GM12878 (cell line): Measurements from ENCODE around the gene LPCAT3. TPM values are rescaled to one million over a fixed set of nuclear protein-coding genes. Genes with fewer than 3 reads are reported as not detected.

Experiments used
- ATAC-seq: fragments of 200-7000 bp; cut with Tn5 transposase; 3 replicates; pipeline ENCODE4 v1.9.1; 2020; ENCODE audit warnings: mild to moderate bottlenecking, moderate library complexity
- BruUV-seq: library from RNA; stranded (reverse); fragments of 400-500 nt; replicated peaks from 2 replicates; lab custom pipeline; 2021; lab: Mats Ljungman, UMichigan
- CTCF ChIA-PET: fragments of 300-600 bp; sonication (Branson Sonifier 250); formaldehyde crosslinking; extraction: SDS; loops from one replicate; lab custom pipeline; 2021; ENCODE audit warnings: inconsistent platforms; lab: Yijun Ruan, JAX
- POLR2A ChIA-PET: fragments of 350-600 bp; formaldehyde crosslinking; extraction: SDS; loops from one replicate; lab custom pipeline; 2021; ENCODE audit warnings: inconsistent platforms; lab: Charles Lee
- RAD21 ChIA-PET: fragments of 300-600 bp; sonication (Branson Sonifier 250); formaldehyde crosslinking; loops from one replicate; lab custom pipeline; 2023; ENCODE audit warnings: antibody characterized with exemption; ENCODE audit not compliant: unreplicated experiment; lab: Charles Lee
- SMC1A ChIA-PET: fragments of 300-600 bp; sonication (Branson Sonifier 250); formaldehyde crosslinking; loops from one replicate; lab custom pipeline; 2023; ENCODE audit not compliant: unreplicated experiment, uncharacterized antibody; lab: Charles Lee
- DNase-seq: peaks from one replicate; pipeline ENCODE4 v3.0.0-alpha.2; 2011; ENCODE audit warnings: low read depth, low spot score
- FAIRE-seq: peaks from 3 replicates; lab custom pipeline; 2011; peaks lifted over from hg19 to GRCh38; lab: Jason Lieb, UNC
- H2AFZ ChIP-seq: 2 replicates; pipeline ENCODE4 v1.6.0; 2011; ENCODE audit warnings: low read depth, low read length, control low read depth; ENCODE audit not compliant: control insufficient read depth
- H3K27ac ChIP-seq: 2 replicates; pipeline ENCODE4 v1.5.1; 2011; ENCODE audit warnings: control low read depth; ENCODE audit not compliant: control insufficient read depth, insufficient read depth
- H3K27me3 ChIP-seq, 2 experiments: replicated peaks in 1 of 2; 2 replicates each; pipeline versions ENCODE4 v1.6.0 to v1.6.1; 2011; ENCODE audit warnings: low read length in 1 of 2; ENCODE audit not compliant: control insufficient read depth in 2 of 2, insufficient read depth in 2 of 2
- H3K36me3 ChIP-seq, 2 experiments: 2 replicates each; pipeline ENCODE4 v1.5.1; 2011; ENCODE audit warnings: low read length in 1 of 2; ENCODE audit not compliant: control insufficient read depth in 2 of 2, insufficient read depth in 2 of 2
- H3K4me1 ChIP-seq: 2 replicates; pipeline ENCODE4 v1.6.1; 2011; ENCODE audit warnings: mild to moderate bottlenecking, low read length, moderate library complexity, mixed read lengths; ENCODE audit not compliant: control insufficient read depth, insufficient read depth
- H3K4me2 ChIP-seq: 2 replicates; pipeline ENCODE4 v1.6.0; 2011; ENCODE audit warnings: control low read depth; ENCODE audit not compliant: control insufficient read depth, insufficient read depth
- H3K4me3 ChIP-seq: fragments of 200-600 bp; sonication (generic); 2 replicates; pipeline ENCODE4 v1.5.1; 2016
- H3K79me2 ChIP-seq: 2 replicates; pipeline ENCODE4 v1.6.0; 2011; ENCODE audit warnings: low read length; ENCODE audit not compliant: control insufficient read depth, insufficient read depth
- H3K9ac ChIP-seq: 2 replicates; pipeline ENCODE4 v1.8.0; 2011; ENCODE audit warnings: low read length, control low read depth, mixed read lengths; ENCODE audit not compliant: control insufficient read depth, insufficient read depth
- H3K9me3 ChIP-seq: replicated peaks from 3 replicates; pipeline ENCODE4 v1.5.1; 2011; ENCODE audit warnings: mild to moderate bottlenecking, low read length; ENCODE audit not compliant: control insufficient read depth, insufficient read depth
- H4K20me1 ChIP-seq: 2 replicates; pipeline ENCODE4 v1.6.0; 2011; ENCODE audit not compliant: control insufficient read depth, insufficient read depth
- CBX5 ChIP-seq: sonication (generic); IDR thresholded peaks from 2 replicates; pipeline ENCODE4 v1.6.1; 2016; ENCODE audit warnings: low read depth, moderate library complexity, mild to moderate bottlenecking, inconsistent platforms
- GATAD2B ChIP-seq: fragments of 450-650 bp; conservative IDR thresholded peaks from 2 replicates; pipeline ENCODE4 v1.6.1; 2017; ENCODE audit warnings: low read depth, mild to moderate bottlenecking, moderate library complexity
- IRF4 ChIP-seq: IDR thresholded peaks from 2 replicates; pipeline ENCODE4 v1.6.1; 2011; ENCODE audit warnings: low read depth, low read length
- MAX ChIP-seq: IDR thresholded peaks from 2 replicates; pipeline ENCODE4 v1.6.1; 2012; ENCODE audit warnings: low read depth, low read length, improper control_type of control experiment
- NFYB ChIP-seq: IDR thresholded peaks from 2 replicates; pipeline ENCODE4 v1.6.1; 2011; ENCODE audit warnings: low read depth, mild to moderate bottlenecking, low read length, improper control_type of control experiment, moderate library complexity; ENCODE audit not compliant: insufficient read depth
- YY1 ChIP-seq: IDR thresholded peaks from 2 replicates; pipeline ENCODE4 v1.6.1; 2011; ENCODE audit warnings: low read depth, mild to moderate bottlenecking, low read length
- ZBTB40 ChIP-seq: fragments of 450-650 bp; IDR thresholded peaks from 2 replicates; pipeline ENCODE4 v1.6.1; 2016; ENCODE audit warnings: mild to moderate bottlenecking, moderate library complexity, borderline replicate concordance
- WGBS: methylation state at CpG from one replicate; pipeline ENCODE4 v1.1.6; 2016; ENCODE audit warnings: low lambda C conversion rate; ENCODE audit not compliant: insufficient replicate concordance, insufficient coverage; ENCODE audit errors: missing lambda C conversion rate; 5-methylcytosine and 5-hydroxymethylcytosine counted together
- in situ Hi-C: fragments of 300-500 bp; cut with MboI; formaldehyde crosslinking; loops from 9 replicates; pipeline ENCODE4 v1.14.3; 2018; ENCODE audit warnings: mixed read lengths
- intact Hi-C: fragments of 100-400 bp; cut with micrococcal nuclease; formaldehyde crosslinking; loops from one replicate; pipeline ENCODE4 v1.14.2; 2022; ENCODE audit not compliant: unreplicated experiment
- polyA plus RNA-seq, 11 experiments: library from polyadenylated mRNA; depleted of rRNA in 4 of 11; unstranded in 6 of 11; stranded (reverse) in 5 of 11; fragments of >200 nt; fragmentation: Nextera tagmentation in 4 of 11; fragmentation: Illumina TruSeq in 1 of 11; extraction: Ambion mirVana in 4 of 11; extraction: Trizol in 1 of 11; gene quantifications; 1 replicate in 1 of 11; 2 replicates in 10 of 11; pipeline versions ENCODE4 v1.2.1 to v1.2.3, GENCODE V29; 2011 to 2016; ENCODE audit warnings: inconsistent platforms in 2 of 11, missing spikeins in 2 of 11, low read depth in 1 of 11
- total RNA-seq, 4 experiments: library from RNA; depleted of rRNA in 3 of 4; stranded (reverse); fragments of >200 nt in 3 of 4; fragmentation: Illumina TruSeq in 1 of 4; extraction: Trizol in 1 of 4; gene quantifications; 2 replicates each; pipeline versions ENCODE4 v1.2.1 to v1.2.3, GENCODE V29; 2013 to 2021

LPCAT3 gene
- total and polyA plus RNA-seq, 10 of the 15 experiments (the other 5 are each of a cell fraction or from before 2014, with no cell fraction given): 2.6 to 48.3 (median 23.0) TPM

- in situ Hi-C loops: no loop called here
- WGBS: 0% methylated on average over 2 of the region's 2 CpGs
Measured at GRCh38 chr12:7032990-7033389, 14.7 kb upstream of the LPCAT3 start.

More at GRCh38 chr12:7032990-7033389, 14.7 kb upstream of the LPCAT3 start:
- Histone ChIP-seq H3K36me3 (no peaks in the 10 kb centered on the region), H4K20me1 (no peaks in the 10 kb centered on the region), H3K4me3 (no peak overlapping the region), H3K79me2 (no peaks in the 10 kb centered on the region), H3K4me1 (no peaks in the 10 kb centered on the region), H3K27ac (no peak overlapping the region), H3K27me3 (no peaks in the 10 kb centered on the region), H3K4me2 (no peak overlapping the region), H3K9me3 (no peaks in the 10 kb centered on the region), H2AFZ (no peak overlapping the region), H3K9ac (no peak overlapping the region)
- intact Hi-C loops: no loop called here
- no peak for ATAC-seq
- no peak for DNase-seq
- CTCF ChIA-PET: interaction anchor here (0.7 to 1.5 kb wide), 10 partner anchors 9 to 88 kb away, joined by 3 to 7 read pairs (median 4); no protein-coding TSS in a partner anchor
- SMC1A ChIA-PET: interaction anchor here (0.8 to 1.6 kb wide), 4 partner anchors 9 to 88 kb away, joined by 3 to 5 read pairs (median 3); no protein-coding TSS in a partner anchor
- BruUV-seq: no TSS peak
- RAD21 ChIA-PET: no interaction called here
- no peak for FAIRE-seq
- TF ChIP-seq GATAD2B (no peak), NFYB (no peak), ZBTB40 (no peak), MAX (no peak), IRF4 (no peak), YY1 (no peak), CBX5 (no peak)
- TF ChIP-seq, all 136 proteins: peak for 0
- POLR2A ChIA-PET: no interaction called here
